ENCODE results near the gene IL6ST. TPM values are rescaled to one million over a fixed set of nuclear protein-coding genes. Genes with fewer than 3 reads are reported as not detected.

IL6ST gene
- polyA plus RNA-seq, 1 donor (not counting 4 experiments of a cell fraction or from before 2014, with no cell fraction given): 41.3 TPM

- H3K27ac ChIP-seq (ENCODE audit: control insufficient read depth, insufficient read depth, low read length): no peak overlapping the region
- no peaks in the 10 kb centered on the region for H3K9me1 ChIP-seq (ENCODE audit: control insufficient read depth, extremely low read depth, insufficient read depth, low read length)
- no peak overlapping the region for H3K9ac ChIP-seq (ENCODE audit: control insufficient read depth, extremely low read depth, insufficient read depth, low read length)
- no peak for FAIRE-seq
- no peaks in the 10 kb centered on the region for H3K4me1 ChIP-seq (ENCODE audit: control insufficient read depth, extremely low read depth, insufficient read depth, low read length)
- H2AFZ ChIP-seq (ENCODE audit: control insufficient read depth, low read length): no peak overlapping the region
- dilution Hi-C loops (cut with MboI; ENCODE audit: extremely low pct_ligation_motif_present, low sequenced_read_pairs): no loop called here
- peaks cover 0 to 10% of the 10 kb centered on the region in 2 experiments for H3K36me3 ChIP-seq (ENCODE audit: control insufficient read depth in 2 of 2, extremely low read depth in 1 of 2, insufficient read depth in 2 of 2, low read length in 2 of 2)
- TF ChIP-seq CTCF (optimal IDR thresholded peaks at IDR 0.05 in 1 of 3, IDR thresholded peaks at IDR 0.05 in 1 of 3, conservative IDR thresholded peaks at IDR 0.05 in 1 of 3; ENCODE audit: extremely low read depth in 1 of 3, insufficient read depth in 2 of 3, low read length in 3 of 3) (no peak), EZH2 (IDR thresholded peaks at IDR 0.05; ENCODE audit: low read length) (no peak)
- H3K4me3 ChIP-seq (ENCODE audit: control insufficient read depth in 2 of 3, extremely low read depth in 1 of 3, insufficient read depth in 2 of 3, low read depth in 1 of 3, low read length in 3 of 3): no peak overlapping the region
- H3K79me2 ChIP-seq (ENCODE audit: control insufficient read depth, insufficient read depth, low read length): peaks cover 47% of the 10 kb centered on the region
- DNase-seq (ENCODE audit: low read depth, low spot score): no peak
- H3K9me3 ChIP-seq (ENCODE audit: control insufficient read depth, low read depth, low read length): no peaks in the 10 kb centered on the region
- no peaks in the 10 kb centered on the region for H4K20me1 ChIP-seq (ENCODE audit: control insufficient read depth, extremely low read depth, insufficient read depth, low read length)
- no peaks in the 10 kb centered on the region for H3K27me3 ChIP-seq (ENCODE audit: control insufficient read depth, extremely low read depth, insufficient read depth, low read length)
- H3K4me2 ChIP-seq (ENCODE audit: control insufficient read depth, extremely low read depth, insufficient read depth, low read depth, low read length): no peak overlapping the region
Measured at GRCh38 chr5:55983986-55984385, 10.8 kb downstream of the IL6ST start.

GRCh38 chr5:55982957-55983381 lies 11.8 kb downstream of the IL6ST start:
- H3K4me3 ChIP-seq (ENCODE audit: control insufficient read depth in 2 of 3, extremely low read depth in 1 of 3, insufficient read depth in 2 of 3, low read depth in 1 of 3, low read length in 3 of 3): no peak overlapping the region
- H3K4me1 ChIP-seq (ENCODE audit: control insufficient read depth, extremely low read depth, insufficient read depth, low read length): no peaks in the 10 kb centered on the region
- H3K9ac ChIP-seq (ENCODE audit: control insufficient read depth, extremely low read depth, insufficient read depth, low read length): no peak overlapping the region
- H3K36me3 ChIP-seq (ENCODE audit: control insufficient read depth in 2 of 2, extremely low read depth in 1 of 2, insufficient read depth in 2 of 2, low read length in 2 of 2): peaks cover 0 to 10% of the 10 kb centered on the region in 2 experiments
- peaks cover 38% of the 10 kb centered on the region for H3K79me2 ChIP-seq (ENCODE audit: control insufficient read depth, insufficient read depth, low read length)
- H3K9me1 ChIP-seq (ENCODE audit: control insufficient read depth, extremely low read depth, insufficient read depth, low read length): no peaks in the 10 kb centered on the region
- peak in 2 of 3 experiments; percentile 3 to 32 for TF ChIP-seq CTCF (optimal IDR thresholded peaks at IDR 0.05 in 1 of 3, IDR thresholded peaks at IDR 0.05 in 1 of 3, conservative IDR thresholded peaks at IDR 0.05 in 1 of 3; ENCODE audit: extremely low read depth in 1 of 3, insufficient read depth in 2 of 3, low read length in 3 of 3)
- TF ChIP-seq EZH2 (IDR thresholded peaks at IDR 0.05; ENCODE audit: low read length): no peak
- no peak overlapping the region for H3K4me2 ChIP-seq (ENCODE audit: control insufficient read depth, extremely low read depth, insufficient read depth, low read depth, low read length)
- H4K20me1 ChIP-seq (ENCODE audit: control insufficient read depth, extremely low read depth, insufficient read depth, low read length): no peaks in the 10 kb centered on the region
- no peak overlapping the region for H3K27ac ChIP-seq (ENCODE audit: control insufficient read depth, insufficient read depth, low read length)
- DNase-seq (ENCODE audit: low read depth, low spot score): no peak
- no peaks in the 10 kb centered on the region for H3K27me3 ChIP-seq (ENCODE audit: control insufficient read depth, extremely low read depth, insufficient read depth, low read length)
- no peaks in the 10 kb centered on the region for H3K9me3 ChIP-seq (ENCODE audit: control insufficient read depth, low read depth, low read length)
- FAIRE-seq: no peak
- H2AFZ ChIP-seq (ENCODE audit: control insufficient read depth, low read length): no peak overlapping the region
- dilution Hi-C loops (cut with MboI; ENCODE audit: extremely low pct_ligation_motif_present, low sequenced_read_pairs): no loop called here

Measured in keratinocyte (primary cell).